ENCODE data around the gene SERPINC1. TPM values are rescaled to one million over a fixed set of nuclear protein-coding genes. Genes with fewer than 3 reads are reported as not detected.
"Not testable (repeated sequence)": the region's sequence is repeated elsewhere in the genome, so short reads cannot be mapped to it uniquely, and the experiment has no call there.

Gene SERPINC1
- total RNA-seq, 2 donors from 2014 or later: 0.31 TPM; not detected in 1

DNA sequence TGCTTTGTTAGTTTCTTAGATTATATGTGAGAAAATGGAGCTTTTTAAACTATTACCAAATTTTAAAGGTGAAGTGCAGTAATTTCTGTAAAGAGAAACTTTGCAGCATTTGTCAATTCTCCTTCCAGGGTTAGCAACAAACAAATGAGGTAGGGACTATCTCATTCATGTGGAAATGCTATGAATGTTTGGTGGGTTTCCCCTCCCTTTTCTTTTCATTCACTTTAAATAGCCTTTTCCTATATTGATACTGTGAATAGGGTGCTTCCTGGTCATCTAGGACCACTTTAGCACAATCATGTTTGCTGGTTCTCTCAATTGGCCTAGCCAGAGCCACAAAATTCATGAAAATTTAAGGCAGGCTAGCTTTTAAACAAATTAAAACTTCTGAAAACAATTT, 28.4 kb downstream of the SERPINC1 start:
- H3K4me3 ChIP-seq: no peak overlapping the region
- TF ChIP-seq, protein P1, sequence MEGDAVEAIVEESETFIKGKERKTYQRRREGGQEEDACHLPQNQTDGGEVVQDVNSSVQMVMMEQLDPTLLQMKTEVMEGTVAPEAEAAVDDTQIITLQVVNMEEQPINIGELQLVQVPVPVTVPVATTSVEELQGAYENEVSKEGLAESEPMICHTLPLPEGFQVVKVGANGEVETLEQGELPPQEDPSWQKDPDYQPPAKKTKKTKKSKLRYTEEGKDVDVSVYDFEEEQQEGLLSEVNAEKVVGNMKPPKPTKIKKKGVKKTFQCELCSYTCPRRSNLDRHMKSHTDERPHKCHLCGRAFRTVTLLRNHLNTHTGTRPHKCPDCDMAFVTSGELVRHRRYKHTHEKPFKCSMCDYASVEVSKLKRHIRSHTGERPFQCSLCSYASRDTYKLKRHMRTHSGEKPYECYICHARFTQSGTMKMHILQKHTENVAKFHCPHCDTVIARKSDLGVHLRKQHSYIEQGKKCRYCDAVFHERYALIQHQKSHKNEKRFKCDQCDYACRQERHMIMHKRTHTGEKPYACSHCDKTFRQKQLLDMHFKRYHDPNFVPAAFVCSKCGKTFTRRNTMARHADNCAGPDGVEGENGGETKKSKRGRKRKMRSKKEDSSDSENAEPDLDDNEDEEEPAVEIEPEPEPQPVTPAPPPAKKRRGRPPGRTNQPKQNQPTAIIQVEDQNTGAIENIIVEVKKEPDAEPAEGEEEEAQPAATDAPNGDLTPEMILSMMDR (IDR thresholded peaks at IDR 0.05): no peak
- peaks cover 16% of the 10 kb centered on the region for H3K36me3 ChIP-seq
- DNase-seq (ENCODE audit: low spot score): no peak
- H3K4me1 ChIP-seq: no peaks in the 10 kb centered on the region
- no peaks in the 10 kb centered on the region for H3K27me3 ChIP-seq
- no peaks in the 10 kb centered on the region for H3K9me3 ChIP-seq
- H3K27ac ChIP-seq: no peak overlapping the region

DNA sequence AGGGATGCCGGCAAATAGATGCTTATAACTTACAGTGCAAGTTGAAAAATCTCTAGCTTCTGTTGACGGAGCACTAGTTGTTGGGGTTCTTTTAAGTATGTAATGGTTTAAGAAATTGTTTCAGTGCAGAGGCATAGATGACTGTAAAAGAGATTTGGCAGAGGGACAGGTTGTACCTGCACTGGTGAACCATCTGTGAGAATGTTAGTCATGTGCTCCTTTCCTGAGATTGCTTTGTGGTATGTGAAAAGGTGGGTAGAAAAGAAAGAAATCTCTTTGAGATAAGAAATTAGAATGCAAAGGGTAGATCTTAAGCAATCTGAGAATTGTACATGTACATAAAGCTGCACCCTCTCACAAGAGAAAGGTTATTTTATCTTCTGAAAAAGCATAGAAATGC, 29.5 kb downstream of the SERPINC1 start:
- H3K27me3 ChIP-seq: no peaks in the 10 kb centered on the region

GRCh38 chr1:173886746-173887611, 30.1 kb downstream of the SERPINC1 start:
- DNase-seq (ENCODE audit: low spot score): no peak
- peaks cover 18% of the 10 kb centered on the region for H3K36me3 ChIP-seq
- no peak overlapping the region for H3K27ac ChIP-seq
- H3K27me3 ChIP-seq: no peaks in the 10 kb centered on the region
- TF ChIP-seq, protein P1 (IDR thresholded peaks at IDR 0.05): no peak
- H3K4me3 ChIP-seq: no peak overlapping the region
- no peaks in the 10 kb centered on the region for H3K9me3 ChIP-seq
- H3K4me1 ChIP-seq: no peaks in the 10 kb centered on the region

More for the DNA sequence above, 29.5 kb downstream of the SERPINC1 start:
- peaks cover 18% of the 10 kb centered on the region for H3K36me3 ChIP-seq
- TF ChIP-seq, protein P1 (IDR thresholded peaks at IDR 0.05): no peak
- no peak for DNase-seq (ENCODE audit: low spot score)
- H3K4me1 ChIP-seq: no peaks in the 10 kb centered on the region
- H3K9me3 ChIP-seq: no peaks in the 10 kb centered on the region
- H3K27ac ChIP-seq: no peak overlapping the region
- no peak overlapping the region for H3K4me3 ChIP-seq

DNA sequence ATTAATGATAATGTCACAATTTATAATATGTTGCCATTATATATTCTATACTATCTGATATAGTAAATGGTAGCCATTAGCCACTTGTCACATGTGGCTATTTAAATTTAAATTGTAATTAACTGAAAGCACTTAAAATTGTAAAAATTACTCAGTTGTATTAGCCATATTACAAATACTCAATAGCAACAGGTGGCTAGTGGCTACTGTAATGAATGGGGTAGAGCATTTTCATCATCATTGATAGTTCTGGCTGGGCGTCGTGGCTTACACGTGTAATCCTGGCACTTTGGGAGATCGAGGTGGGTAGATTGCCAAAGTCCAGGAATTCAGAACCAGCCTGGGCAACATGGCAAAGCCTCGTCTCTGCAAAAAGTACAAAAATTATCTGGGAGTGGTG, 32.4 kb downstream of the SERPINC1 start:
- Histone ChIP-seq H3K27me3 (no peaks in the 10 kb centered on the region), H3K27ac (no peak overlapping the region), H3K36me3 (peaks cover 22% of the 10 kb centered on the region), H3K4me1 (no peaks in the 10 kb centered on the region), H3K9me3 (no peaks in the 10 kb centered on the region), H3K4me3 (no peak overlapping the region)
- TF ChIP-seq, protein P1 (IDR thresholded peaks at IDR 0.05): no peak
- DNase-seq (ENCODE audit: low spot score): no peak

GRCh38 chr1:173881117-173881516, 36.0 kb downstream of the SERPINC1 start:
- not testable (repeated sequence) for H3K9me3 ChIP-seq; H3K27me3 ChIP-seq; DNase-seq (ENCODE audit: low spot score); H3K27ac ChIP-seq; H3K4me1 ChIP-seq; H3K4me3 ChIP-seq
- H3K36me3 ChIP-seq: peaks cover 23% of the 10 kb centered on the region

GRCh38 chr1:173878251-173878650, 38.9 kb downstream of the SERPINC1 start:
- Histone ChIP-seq H3K9me3 (no peaks in the 10 kb centered on the region), H3K27ac (no peak overlapping the region), H3K4me1 (no peaks in the 10 kb centered on the region), H3K27me3 (no peaks in the 10 kb centered on the region), H3K36me3 (peaks cover 30% of the 10 kb centered on the region), H3K4me3 (no peak overlapping the region)
- TF ChIP-seq, protein P1 (IDR thresholded peaks at IDR 0.05): no peak
- DNase-seq (ENCODE audit: low spot score): no peak

All from right atrium auricular region (tissue), 2 donors.